Daoy (cell line): Measurements from ENCODE around the gene OTOP3. TPM values are rescaled to one million over a fixed set of nuclear protein-coding genes. Genes with fewer than 3 reads are reported as not detected.
A peak's percentile ranks its signal among the peaks of the same experiment; 100 is the strongest.

Experiments used
- DNase-seq: peaks from one replicate; pipeline ENCODE4 v3.0.0-alpha.2; 2015; ENCODE audit warnings: low read depth
- total RNA-seq: library from RNA; depleted of rRNA; stranded (reverse); fragments of >200 nt; shearing (Covaris generic); gene quantifications from 2 replicates; pipeline ENCODE4 v1.2.3, GENCODE V29; 2014; rRNA removed

The OTOP3 gene
- total RNA-seq, 1 experiment from 2014 or later, result not detected

DNA sequence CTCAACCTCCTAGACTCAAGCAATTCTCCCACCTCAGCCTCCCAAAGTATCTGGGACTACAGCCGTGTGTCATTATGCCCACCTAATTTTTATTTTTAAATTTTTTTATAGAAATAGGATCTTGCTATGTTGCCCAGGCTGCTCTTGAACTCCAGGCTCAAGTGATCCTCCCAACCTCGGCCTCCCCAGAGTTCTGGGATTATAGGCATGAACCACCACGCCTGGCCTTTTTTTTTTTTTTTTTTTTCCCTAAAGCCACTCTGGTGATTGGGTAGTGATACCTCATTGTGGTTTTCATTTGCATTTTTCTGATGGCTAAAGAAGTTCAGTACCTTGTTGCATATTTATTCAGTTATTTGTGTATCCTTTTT is 50.5 kb downstream of the OTOP3 start:
- no peak for DNase-seq

GRCh38 chr17:74987418-74987908 is 51.8 kb downstream of the OTOP3 start, which contains the start of gene CDR2L:
TSS of gene CDR2L (plus strand) at chr17:74987632. CDS start at chr17:74988044, 412 bp downstream.
- DNase-seq, result peak; percentile 96

- DNase-seq, result peak; percentile 79
Measured at GRCh38 chr17:74987909-74988711, 52.4 kb downstream of the OTOP3 start.

- DNase-seq, result no peak
Measured at GRCh38 chr17:74990581-74991105, 54.9 kb downstream of the OTOP3 start.

DNA sequence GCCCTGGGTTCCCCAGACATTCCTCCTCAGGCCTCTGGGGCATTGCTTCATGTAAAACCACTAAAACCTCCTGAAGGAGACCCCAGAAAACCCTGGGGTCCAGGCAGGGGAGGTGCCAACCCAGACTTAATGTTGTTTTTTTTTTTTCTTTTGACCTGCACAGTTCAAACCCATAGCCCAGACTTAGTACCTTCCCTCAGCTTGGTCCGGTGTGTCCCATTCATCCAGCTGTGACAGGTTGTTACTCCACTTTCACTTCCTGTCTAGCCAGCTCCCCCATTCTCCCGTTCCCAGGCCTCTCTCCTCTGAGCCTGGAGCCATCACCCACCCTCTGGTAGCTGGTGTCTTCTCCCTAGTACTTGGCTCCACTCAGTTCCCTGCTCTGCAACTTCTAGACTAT is 56.5 kb downstream of the OTOP3 start:
- DNase-seq, result no peak

GRCh38 chr17:74994440-74994839 is 58.7 kb downstream of the OTOP3 start:
- no peak for DNase-seq

DNA sequence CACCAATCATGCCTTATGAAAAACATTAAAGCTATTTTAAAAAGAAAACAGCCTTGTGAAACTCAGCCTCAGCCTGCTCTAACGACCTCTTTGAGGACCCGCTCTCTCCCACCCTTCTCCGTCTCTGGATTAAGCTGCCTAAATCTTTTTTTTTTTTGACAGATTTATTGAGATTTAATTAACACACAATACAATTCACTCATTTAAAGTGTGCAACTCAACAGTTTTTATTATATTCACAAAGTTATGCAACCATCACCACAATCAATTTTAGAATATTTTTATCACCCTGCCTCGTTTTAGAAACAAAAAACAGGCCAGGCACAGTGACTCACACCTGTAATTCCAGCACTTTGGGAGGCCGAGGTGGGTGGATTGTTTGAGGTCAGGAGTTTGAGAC is 60.1 kb downstream of the OTOP3 start:
- DNase-seq, result no peak

- no peak for DNase-seq
Measured at GRCh38 chr17:74998783-74999182, 63.1 kb downstream of the OTOP3 start.

GRCh38 chr17:74999523-74999922 is 63.8 kb downstream of the OTOP3 start:
- DNase-seq, result no peak

Other genes starting within 250 kb of the OTOP3 start
- not detected in 2 replicates for gene CD300LF, start 223.0 kb upstream of the OTOP3 start, total RNA-seq
- gene RAB37, start 198.6 kb upstream of the OTOP3 start, total RNA-seq, result not detected in 2 replicates
- 38.1 and 44.8 TPM in 2 replicates for gene NHERF1, start 187.3 kb upstream of the OTOP3 start, total RNA-seq
- 30.0 and 31.1 TPM in 2 replicates for gene NAT9, start 159.6 kb upstream of the OTOP3 start, total RNA-seq
- gene GRIN2C, start 76.0 kb upstream of the OTOP3 start, total RNA-seq, result not detected in 2 replicates
- 8.2 and 13.1 TPM in 2 replicates for gene FDXR, start 62.9 kb upstream of the OTOP3 start, total RNA-seq
- not detected in 2 replicates for gene FADS6, start 42.3 kb upstream of the OTOP3 start, total RNA-seq
- gene USH1G, start 12.6 kb upstream of the OTOP3 start, total RNA-seq, result not detected in 2 replicates
- gene OTOP2, start 11.6 kb upstream of the OTOP3 start, total RNA-seq, result not detected in 2 replicates
- 0.11 and 0.45 TPM in 2 replicates for gene HID1, start 36.9 kb downstream of the OTOP3 start, total RNA-seq
- 9.2 and 11.5 TPM in 2 replicates for gene CDR2L, start 51.7 kb downstream of the OTOP3 start, total RNA-seq
- gene MRPL58, start 76.8 kb downstream of the OTOP3 start, total RNA-seq, result 155 and 172 TPM in 2 replicates
- gene ATP5PD, start 111.1 kb downstream of the OTOP3 start, total RNA-seq, result 453 and 707 TPM in 2 replicates
- 17.9 and 19.1 TPM in 2 replicates for gene KCTD2, start 111.3 kb downstream of the OTOP3 start, total RNA-seq
- 0.24 TPM in 1 of 2 replicates, not detected in the other for gene SLC16A5, start 152.1 kb downstream of the OTOP3 start, total RNA-seq
- 2.6 and 3.6 TPM in 2 replicates for gene ARMC7, start 174.1 kb downstream of the OTOP3 start, total RNA-seq
- 86.0 and 91.8 TPM in 2 replicates for gene NT5C, start 195.8 kb downstream of the OTOP3 start, total RNA-seq
- gene JPT1, start 218.6 kb downstream of the OTOP3 start, total RNA-seq, result 423 and 641 TPM in 2 replicates
- 116 and 119 TPM in 2 replicates for gene SUMO2, start 247.1 kb downstream of the OTOP3 start, total RNA-seq